RPMI7951 (cell line): ENCODE measurements around the gene KRTAP10-2. TPM values are rescaled to one million over a fixed set of nuclear protein-coding genes. Genes with fewer than 3 reads are reported as not detected.
"Not testable (repeated sequence)": the region's sequence is repeated elsewhere in the genome, so short reads cannot be mapped to it uniquely, and the experiment has no call there.

Experiments used
- DNase-seq: peaks from one replicate; pipeline ENCODE4 v3.0.0-alpha.2; 2012; ENCODE audit warnings: low read depth
- total RNA-seq: library from RNA; depleted of rRNA; stranded (reverse); fragments of >200 nt; shearing (Covaris generic); gene quantifications from 2 replicates; pipeline ENCODE4 v1.2.3, GENCODE V29; 2014

Gene KRTAP10-2
- total RNA-seq, 1 experiment from 2014 or later = not detected

GRCh38 chr21:44583089-44583799 lies 31.9 kb upstream of the KRTAP10-2 start:
- peak; percentile 4 for DNase-seq

- DNase-seq = no peak
Observed at GRCh38 chr21:44582055-44582454, 30.8 kb upstream of the KRTAP10-2 start.

- no peak for DNase-seq
Observed at GRCh38 chr21:44581158-44581557, 29.9 kb upstream of the KRTAP10-2 start.

GRCh38 chr21:44580231-44580821 lies 29.0 kb upstream of the KRTAP10-2 start, which contains the start of gene KRTAP10-5:
Gene KRTAP10-5 (minus strand): TSS chr21:44580604. CDS start chr21:44580578, 26 bp downstream.
- not testable (repeated sequence) for DNase-seq

- no peak for DNase-seq
Observed at GRCh38 chr21:44579833-44580144, 28.5 kb upstream of the KRTAP10-2 start.

GRCh38 chr21:44579056-44579832 lies 27.9 kb upstream of the KRTAP10-2 start:
- no peak for DNase-seq

- DNase-seq = no peak
Observed at GRCh38 chr21:44578371-44579055, 27.2 kb upstream of the KRTAP10-2 start.

- no peak for DNase-seq
Observed at GRCh38 chr21:44576025-44576420, 24.7 kb upstream of the KRTAP10-2 start.

- no peak for DNase-seq
Observed at GRCh38 chr21:44575307-44576024, 24.2 kb upstream of the KRTAP10-2 start.

GRCh38 chr21:44574457-44575306 lies 23.4 kb upstream of the KRTAP10-2 start:
- no peak for DNase-seq

- not testable (repeated sequence) for DNase-seq
Observed at GRCh38 chr21:44573630-44574456, 22.5 kb upstream of the KRTAP10-2 start, which contains the start of gene KRTAP10-4. Gene KRTAP10-4 (plus strand): TSS chr21:44573729. CDS start chr21:44573759, 30 bp downstream.

GRCh38 chr21:44572959-44573583 lies 21.8 kb upstream of the KRTAP10-2 start:
- no peak for DNase-seq

GRCh38 chr21:44571844-44572782 lies 20.8 kb upstream of the KRTAP10-2 start:
- DNase-seq = no peak

- no peak for DNase-seq
Observed at GRCh38 chr21:44571296-44571695, 20.0 kb upstream of the KRTAP10-2 start.

- no peak for DNase-seq
Observed at GRCh38 chr21:44569861-44570517, 18.7 kb upstream of the KRTAP10-2 start.

GRCh38 chr21:44568667-44569556 lies 17.6 kb upstream of the KRTAP10-2 start:
- peak; percentile 16 for DNase-seq
